ENCODE results near the gene METTL15.
"Not testable (repeated sequence)": the region's sequence is repeated elsewhere in the genome, so short reads cannot be mapped to it uniquely, and the experiment has no call there.

METTL15 gene

GRCh38 chr11:28223994-28224393 is 115.8 kb downstream of the METTL15 start:
- DNase-seq = no peak

- no peak for DNase-seq
Observed at GRCh38 chr11:28227460-28227859, 119.3 kb downstream of the METTL15 start.

GRCh38 chr11:28228196-28228895 is 120.2 kb downstream of the METTL15 start:
- DNase-seq = no peak

GRCh38 chr11:28231475-28231874 is 123.3 kb downstream of the METTL15 start:
- no peak for DNase-seq

- DNase-seq = no peak
Observed at GRCh38 chr11:28232649-28233048, 124.5 kb downstream of the METTL15 start.

GRCh38 chr11:28241760-28242159 is 133.6 kb downstream of the METTL15 start:
- no peak for DNase-seq

- DNase-seq = no peak
Observed at GRCh38 chr11:28242596-28242995, 134.4 kb downstream of the METTL15 start.

- no peak for DNase-seq
Observed at GRCh38 chr11:28243061-28243460, 134.9 kb downstream of the METTL15 start.

GRCh38 chr11:28243581-28243980 is 135.4 kb downstream of the METTL15 start:
- no peak for DNase-seq

GRCh38 chr11:28245131-28245530 is 136.9 kb downstream of the METTL15 start:
- no peak for DNase-seq

GRCh38 chr11:28250192-28250591 is 142.0 kb downstream of the METTL15 start:
- DNase-seq = no peak

- DNase-seq = no peak
Observed at GRCh38 chr11:28251257-28251656, 143.1 kb downstream of the METTL15 start.

GRCh38 chr11:28257761-28258160 is 149.6 kb downstream of the METTL15 start:
- DNase-seq = no peak

GRCh38 chr11:28259177-28259843 is 151.1 kb downstream of the METTL15 start:
- DNase-seq = no peak

- no peak for DNase-seq
Observed at GRCh38 chr11:28268925-28269324, 160.7 kb downstream of the METTL15 start.

GRCh38 chr11:28269586-28269985 is 161.4 kb downstream of the METTL15 start:
- DNase-seq = no peak

GRCh38 chr11:28272247-28272646 is 164.1 kb downstream of the METTL15 start:
- not testable (repeated sequence) for DNase-seq

GRCh38 chr11:28274216-28274615 is 166.0 kb downstream of the METTL15 start:
- no peak for DNase-seq

GRCh38 chr11:28284196-28284595 is 176.0 kb downstream of the METTL15 start:
- DNase-seq = no peak

- no peak for DNase-seq
Observed at GRCh38 chr11:28289444-28289843, 181.3 kb downstream of the METTL15 start.

- DNase-seq = not testable (repeated sequence)
Observed at GRCh38 chr11:28290995-28291394, 182.8 kb downstream of the METTL15 start.

- DNase-seq = no peak
Observed at GRCh38 chr11:28296426-28296825, 188.2 kb downstream of the METTL15 start.

GRCh38 chr11:28298209-28298608 is 190.0 kb downstream of the METTL15 start:
- DNase-seq = no peak

- DNase-seq = no peak
Observed at GRCh38 chr11:28303477-28304191, 195.4 kb downstream of the METTL15 start.
